B cell (primary cell): Measurements from ENCODE around the gene ITPKB. TPM values are rescaled to one million over a fixed set of nuclear protein-coding genes. Genes with fewer than 3 reads are reported as not detected.

Experiments
- ATAC-seq: fragments of 200-7000 bp; cut with Tn5 transposase; one replicate; pipeline ENCODE4 v1.10.0; 2021; ENCODE audit warnings: low read depth, mild to moderate bottlenecking, moderate number of reproducible peaks, moderate library complexity
- CTCF ChIA-PET: fragments of 350-600 bp; sonication (Branson Sonifier 250); formaldehyde crosslinking; loops from one replicate; lab custom pipeline; 2021; ENCODE audit warnings: antibody characterized with exemption, inconsistent platforms; lab: Charles Lee
- POLR2A ChIA-PET: fragments of 350-600 bp; sonication (Branson Sonifier 250); formaldehyde crosslinking; loops from one replicate; lab custom pipeline; 2021; ENCODE audit warnings: antibody characterized with exemption; lab: Charles Lee
- DNase-seq: peaks from one replicate; pipeline ENCODE4 v3.0.0; 2013
- H2AFZ ChIP-seq: 2 replicates; pipeline ENCODE4 v1.6.1; 2012; ENCODE audit warnings: mild to moderate bottlenecking, low read depth, low read length; ENCODE audit not compliant: insufficient read depth, poor library complexity, severe bottlenecking
- H3K27ac ChIP-seq, 2 donors: 1 replicate in 1 of 2; 2 replicates in 1 of 2; pipeline ENCODE4 v1.5.1; 2012 to 2013; ENCODE audit warnings: low read length in 2 of 2, mild to moderate bottlenecking in 2 of 2, moderate library complexity in 1 of 2
- H3K27me3 ChIP-seq, 4 experiments: fragments of 200-600 bp in 1 of 4; sonication (generic) in 1 of 4; replicated peaks in 1 of 4; 1 replicate in 2 of 4; 2 replicates in 2 of 4; pipeline versions ENCODE4 v1.6.1 to v1.7.0; 2013 to 2016; ENCODE audit warnings: low read length in 3 of 4, mild to moderate bottlenecking in 2 of 4, mixed read lengths in 1 of 4, moderate library complexity in 1 of 4; ENCODE audit not compliant: insufficient read depth in 4 of 4, control insufficient read depth in 3 of 4; ENCODE audit errors: control extremely low read depth in 1 of 4
- H3K36me3 ChIP-seq, 2 experiments: replicated peaks in 1 of 2; 1 replicate in 1 of 2; 2 replicates in 1 of 2; pipeline versions ENCODE4 v1.6.1 to v1.7.1; 2013; ENCODE audit warnings: low read length in 1 of 2; ENCODE audit not compliant: insufficient read depth in 2 of 2, control insufficient read depth in 1 of 2; ENCODE audit errors: control extremely low read depth in 1 of 2, extremely low read depth in 1 of 2
- H3K4me1 ChIP-seq, 2 donors: fragments of 200-600 bp in 1 of 2; sonication (generic) in 1 of 2; 1 replicate in 1 of 2; 2 replicates in 1 of 2; pipeline versions ENCODE4 v1.5.1 to v1.6.1; 2013 to 2017; ENCODE audit warnings: low read length in 2 of 2; ENCODE audit not compliant: control insufficient read depth in 2 of 2, insufficient read depth in 2 of 2
- H3K4me2 ChIP-seq: replicated peaks from 2 replicates; pipeline ENCODE3; 2012; ENCODE audit warnings: mild to moderate bottlenecking, low read depth, low read length; ENCODE audit not compliant: poor library complexity, severe bottlenecking
- H3K4me3 ChIP-seq, 5 experiments: fragments of 200-600 bp in 1 of 5; sonication (generic) in 1 of 5; 1 replicate in 3 of 5; 2 replicates in 2 of 5; pipeline versions ENCODE4 v1.5.1 to v1.7.0; 2011 to 2016; ENCODE audit warnings: low read length in 4 of 5, mild to moderate bottlenecking in 4 of 5, low read depth in 2 of 5, control low read depth in 1 of 5, moderate library complexity in 1 of 5; ENCODE audit not compliant: insufficient read depth in 1 of 5; ENCODE audit errors: control extremely low read depth in 1 of 5, extremely low read depth in 1 of 5
- H3K79me2 ChIP-seq: fragments of 200-600 bp; sonication (generic); one replicate; pipeline ENCODE4 v1.6.0; 2016; ENCODE audit warnings: low read length; ENCODE audit not compliant: control insufficient read depth, insufficient read depth
- H3K9ac ChIP-seq: fragments of 200-600 bp; sonication (generic); 2 replicates; pipeline ENCODE4 v1.6.1; 2017; ENCODE audit warnings: mild to moderate bottlenecking, low read length, moderate library complexity
- H3K9me3 ChIP-seq, 3 donors: one replicate each; pipeline versions ENCODE4 v1.6.1 to v1.7.1; 2013; ENCODE audit warnings: low read length in 2 of 3; ENCODE audit not compliant: control insufficient read depth in 2 of 3, insufficient read depth in 1 of 3; ENCODE audit errors: control extremely low read depth in 1 of 3
- H4K20me1 ChIP-seq: 2 replicates; pipeline ENCODE4 v1.6.0; 2012; ENCODE audit warnings: mild to moderate bottlenecking, low read length; ENCODE audit not compliant: insufficient read depth, control insufficient read depth, poor library complexity, severe bottlenecking
- H3K27ac Mint-ChIP-seq: one replicate; pipeline ENCODE4 v1.8.0; 2021; ENCODE audit warnings: mixed read lengths
- H3K27me3 Mint-ChIP-seq: one replicate; pipeline ENCODE4 v1.8.0; 2021; ENCODE audit warnings: mixed read lengths
- H3K4me1 Mint-ChIP-seq: one replicate; pipeline ENCODE4 v1.8.0; 2021; ENCODE audit warnings: mixed read lengths
- H3K4me3 Mint-ChIP-seq: one replicate; pipeline ENCODE4 v1.8.0; 2021; ENCODE audit warnings: mixed read lengths
- H3K9me3 Mint-ChIP-seq: one replicate; pipeline ENCODE4 v1.8.0; 2022; ENCODE audit warnings: mixed read lengths; ENCODE audit not compliant: insufficient read depth
- EZH2 ChIP-seq: IDR thresholded peaks from 2 replicates; pipeline ENCODE4 v1.6.1; 2012; ENCODE audit warnings: borderline replicate concordance, low read depth, mild to moderate bottlenecking, moderate library complexity, low read length; ENCODE audit not compliant: insufficient read depth, poor library complexity, severe bottlenecking
- WGBS: methylation state at CpG from one replicate; pipeline ENCODE4 v1.1.5; 2013; ENCODE audit warnings: missing lambda C conversion rate; ENCODE audit not compliant: insufficient coverage; 5-methylcytosine and 5-hydroxymethylcytosine counted together
- intact Hi-C: fragments of 100-400 bp; cut with micrococcal nuclease; formaldehyde crosslinking; loops from one replicate; pipeline ENCODE4 v1.10.0; 2022
- polyA plus RNA-seq: library from polyadenylated mRNA; depleted of rRNA; stranded (reverse); fragments of >200 nt; gene quantifications from 2 replicates; pipeline ENCODE4 v1.2.3, GENCODE V29; 2012
- total RNA-seq, 2 donors: library from RNA; stranded (reverse); fragments of 120-200 nt in 1 of 2; gene quantifications; 1 replicate in 1 of 2; 2 replicates in 1 of 2; pipeline versions ENCODE4 v1.2.3 to v1.2.4, GENCODE V29; 2013 to 2022
- TF ChIP-seq, protein P1 (sequence below): fragments of 200-600 bp; IDR thresholded peaks from one replicate; pipeline ENCODE4 v1.8.0; 2022; ENCODE audit warnings: antibody characterized with exemption, mild to moderate bottlenecking

The ITPKB gene
- total and polyA plus RNA-seq, 2 donors (not counting 1 experiment from before 2014, with no cell fraction given): 21.8 to 93.5 TPM

DNA sequence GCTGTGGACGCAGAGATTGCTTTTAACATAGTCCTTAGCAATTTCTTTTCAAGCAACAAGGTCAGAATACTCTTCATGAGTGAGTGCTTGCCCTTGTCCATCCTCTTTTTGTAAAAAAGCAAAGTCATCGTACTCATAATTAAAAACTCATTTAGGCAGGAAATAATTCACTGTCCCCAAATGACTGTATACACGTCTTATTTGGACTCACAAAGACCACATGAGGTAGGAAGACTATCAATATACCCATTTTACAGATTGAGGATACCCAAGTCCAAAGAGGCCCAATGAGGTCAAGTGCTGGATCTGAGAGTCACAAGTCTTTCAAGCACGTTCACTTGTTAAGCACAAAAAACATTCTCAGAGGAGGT is 13.2 kb downstream of the ITPKB start:
- no peak for ATAC-seq
- Histone ChIP-seq H3K4me2 (peak overlapping the region; percentile 60), H3K4me3 (no peak overlapping the region), H3K27ac (peak overlapping the region; percentile 64 to 80), H3K36me3 (peaks cover 0 to 48% of the 10 kb centered on the region in 2 experiments), H3K79me2 (peaks cover 95% of the 10 kb centered on the region), H3K4me1 (peaks cover 68 to 86% of the 10 kb centered on the region in 2 donors), H3K9me3 (no peaks in the 10 kb centered on the region), H3K9ac (no peak overlapping the region), H3K27me3 (no peaks in the 10 kb centered on the region), H2AFZ (no peak overlapping the region), H4K20me1 (peaks cover 56% of the 10 kb centered on the region)
- peak overlapping the region; percentile 72 for H3K27ac Mint-ChIP-seq
- TF ChIP-seq, protein P1, sequence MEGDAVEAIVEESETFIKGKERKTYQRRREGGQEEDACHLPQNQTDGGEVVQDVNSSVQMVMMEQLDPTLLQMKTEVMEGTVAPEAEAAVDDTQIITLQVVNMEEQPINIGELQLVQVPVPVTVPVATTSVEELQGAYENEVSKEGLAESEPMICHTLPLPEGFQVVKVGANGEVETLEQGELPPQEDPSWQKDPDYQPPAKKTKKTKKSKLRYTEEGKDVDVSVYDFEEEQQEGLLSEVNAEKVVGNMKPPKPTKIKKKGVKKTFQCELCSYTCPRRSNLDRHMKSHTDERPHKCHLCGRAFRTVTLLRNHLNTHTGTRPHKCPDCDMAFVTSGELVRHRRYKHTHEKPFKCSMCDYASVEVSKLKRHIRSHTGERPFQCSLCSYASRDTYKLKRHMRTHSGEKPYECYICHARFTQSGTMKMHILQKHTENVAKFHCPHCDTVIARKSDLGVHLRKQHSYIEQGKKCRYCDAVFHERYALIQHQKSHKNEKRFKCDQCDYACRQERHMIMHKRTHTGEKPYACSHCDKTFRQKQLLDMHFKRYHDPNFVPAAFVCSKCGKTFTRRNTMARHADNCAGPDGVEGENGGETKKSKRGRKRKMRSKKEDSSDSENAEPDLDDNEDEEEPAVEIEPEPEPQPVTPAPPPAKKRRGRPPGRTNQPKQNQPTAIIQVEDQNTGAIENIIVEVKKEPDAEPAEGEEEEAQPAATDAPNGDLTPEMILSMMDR: no peak
- no peak for TF ChIP-seq EZH2
- ChIA-PET CTCF (interaction anchor here (0.6 kb wide), 1 partner anchor 211 kb away, joined by 4 read pairs; no protein-coding TSS in a partner anchor), POLR2A (no interaction called here)
- 92% methylated on average over 2 of the region's 4 CpGs for WGBS
- H3K9me3 Mint-ChIP-seq: no peaks in the 10 kb centered on the region
- H3K4me1 Mint-ChIP-seq: peaks cover 83% of the 10 kb centered on the region
- H3K27me3 Mint-ChIP-seq: no peaks in the 10 kb centered on the region
- DNase-seq: no peak
- peak overlapping the region; percentile 17 for H3K4me3 Mint-ChIP-seq
- intact Hi-C loops: no loop called here

- DNase-seq (no peak), ATAC-seq (no peak)
- Mint-ChIP-seq H3K4me1 (peaks cover 77% of the 10 kb centered on the region), H3K27me3 (no peaks in the 10 kb centered on the region), H3K27ac (peak overlapping the region; percentile 72), H3K9me3 (no peaks in the 10 kb centered on the region), H3K4me3 (peak overlapping the region; percentile 50)
- peak overlapping the region in 1 of 2 donors; percentile 20 for H3K27ac ChIP-seq
- H3K4me2 ChIP-seq: peak overlapping the region; percentile 23
- 84% methylated on average over 9 of the region's 13 CpGs for WGBS
- CTCF ChIA-PET: interaction anchor here (1.0 kb wide), 1 partner anchor 88 kb away, joined by 3 read pairs; no protein-coding TSS in a partner anchor
- H2AFZ ChIP-seq: no peak overlapping the region
- TF ChIP-seq, protein P1: no peak
- no peak for TF ChIP-seq EZH2
- no peak overlapping the region for H3K9ac ChIP-seq
- no peaks in the 10 kb centered on the region for H3K27me3 ChIP-seq
- peaks cover 54 to 71% of the 10 kb centered on the region in 2 donors for H3K4me1 ChIP-seq
- intact Hi-C loops: no loop called here
- H3K4me3 ChIP-seq: no peak overlapping the region
- H4K20me1 ChIP-seq: peaks cover 56% of the 10 kb centered on the region
- POLR2A ChIA-PET: no interaction called here
- H3K36me3 ChIP-seq: peaks cover 0 to 48% of the 10 kb centered on the region in 2 experiments
- no peaks in the 10 kb centered on the region for H3K9me3 ChIP-seq
- H3K79me2 ChIP-seq: peaks cover 95% of the 10 kb centered on the region
Measured at GRCh38 chr1:226723657-226724532, 15.2 kb downstream of the ITPKB start.
